B cell (primary cell): Measurements from ENCODE around the gene GALNT18. TPM values are rescaled to one million over a fixed set of nuclear protein-coding genes. Genes with fewer than 3 reads are reported as not detected.

ENCODE experiments used
- ATAC-seq: fragments of 200-7000 bp; cut with Tn5 transposase; one replicate; pipeline ENCODE4 v1.10.0; 2021; ENCODE audit warnings: low read depth, mild to moderate bottlenecking, moderate number of reproducible peaks, moderate library complexity
- CTCF ChIA-PET: fragments of 350-600 bp; sonication (Branson Sonifier 250); formaldehyde crosslinking; loops from one replicate; lab custom pipeline; 2021; ENCODE audit warnings: antibody characterized with exemption, inconsistent platforms; lab: Charles Lee
- POLR2A ChIA-PET: fragments of 350-600 bp; sonication (Branson Sonifier 250); formaldehyde crosslinking; loops from one replicate; lab custom pipeline; 2021; ENCODE audit warnings: antibody characterized with exemption; lab: Charles Lee
- DNase-seq: peaks from one replicate; pipeline ENCODE4 v3.0.0; 2013
- H2AFZ ChIP-seq: 2 replicates; pipeline ENCODE4 v1.6.1; 2012; ENCODE audit warnings: mild to moderate bottlenecking, low read depth, low read length; ENCODE audit not compliant: insufficient read depth, poor library complexity, severe bottlenecking
- H3K27ac ChIP-seq, 2 donors: 1 replicate in 1 of 2; 2 replicates in 1 of 2; pipeline ENCODE4 v1.5.1; 2012 to 2013; ENCODE audit warnings: low read length in 2 of 2, mild to moderate bottlenecking in 2 of 2, moderate library complexity in 1 of 2
- H3K27me3 ChIP-seq, 4 experiments: fragments of 200-600 bp in 1 of 4; sonication (generic) in 1 of 4; replicated peaks in 1 of 4; 1 replicate in 2 of 4; 2 replicates in 2 of 4; pipeline versions ENCODE4 v1.6.1 to v1.7.0; 2013 to 2016; ENCODE audit warnings: low read length in 3 of 4, mild to moderate bottlenecking in 2 of 4, mixed read lengths in 1 of 4, moderate library complexity in 1 of 4; ENCODE audit not compliant: insufficient read depth in 4 of 4, control insufficient read depth in 3 of 4; ENCODE audit errors: control extremely low read depth in 1 of 4
- H3K36me3 ChIP-seq, 2 experiments: replicated peaks in 1 of 2; 1 replicate in 1 of 2; 2 replicates in 1 of 2; pipeline versions ENCODE4 v1.6.1 to v1.7.1; 2013; ENCODE audit warnings: low read length in 1 of 2; ENCODE audit not compliant: insufficient read depth in 2 of 2, control insufficient read depth in 1 of 2; ENCODE audit errors: control extremely low read depth in 1 of 2, extremely low read depth in 1 of 2
- H3K4me1 ChIP-seq, 2 donors: fragments of 200-600 bp in 1 of 2; sonication (generic) in 1 of 2; 1 replicate in 1 of 2; 2 replicates in 1 of 2; pipeline versions ENCODE4 v1.5.1 to v1.6.1; 2013 to 2017; ENCODE audit warnings: low read length in 2 of 2; ENCODE audit not compliant: control insufficient read depth in 2 of 2, insufficient read depth in 2 of 2
- H3K4me2 ChIP-seq: replicated peaks from 2 replicates; pipeline ENCODE3; 2012; ENCODE audit warnings: mild to moderate bottlenecking, low read depth, low read length; ENCODE audit not compliant: poor library complexity, severe bottlenecking
- H3K4me3 ChIP-seq, 5 experiments: fragments of 200-600 bp in 1 of 5; sonication (generic) in 1 of 5; 1 replicate in 3 of 5; 2 replicates in 2 of 5; pipeline versions ENCODE4 v1.5.1 to v1.7.0; 2011 to 2016; ENCODE audit warnings: low read length in 4 of 5, mild to moderate bottlenecking in 4 of 5, low read depth in 2 of 5, control low read depth in 1 of 5, moderate library complexity in 1 of 5; ENCODE audit not compliant: insufficient read depth in 1 of 5; ENCODE audit errors: control extremely low read depth in 1 of 5, extremely low read depth in 1 of 5
- H3K79me2 ChIP-seq: fragments of 200-600 bp; sonication (generic); one replicate; pipeline ENCODE4 v1.6.0; 2016; ENCODE audit warnings: low read length; ENCODE audit not compliant: control insufficient read depth, insufficient read depth
- H3K9ac ChIP-seq: fragments of 200-600 bp; sonication (generic); 2 replicates; pipeline ENCODE4 v1.6.1; 2017; ENCODE audit warnings: mild to moderate bottlenecking, low read length, moderate library complexity
- H3K9me3 ChIP-seq, 3 donors: one replicate each; pipeline versions ENCODE4 v1.6.1 to v1.7.1; 2013; ENCODE audit warnings: low read length in 2 of 3; ENCODE audit not compliant: control insufficient read depth in 2 of 3, insufficient read depth in 1 of 3; ENCODE audit errors: control extremely low read depth in 1 of 3
- H4K20me1 ChIP-seq: 2 replicates; pipeline ENCODE4 v1.6.0; 2012; ENCODE audit warnings: mild to moderate bottlenecking, low read length; ENCODE audit not compliant: insufficient read depth, control insufficient read depth, poor library complexity, severe bottlenecking
- H3K27ac Mint-ChIP-seq: one replicate; pipeline ENCODE4 v1.8.0; 2021; ENCODE audit warnings: mixed read lengths
- H3K27me3 Mint-ChIP-seq: one replicate; pipeline ENCODE4 v1.8.0; 2021; ENCODE audit warnings: mixed read lengths
- H3K4me1 Mint-ChIP-seq: one replicate; pipeline ENCODE4 v1.8.0; 2021; ENCODE audit warnings: mixed read lengths
- H3K4me3 Mint-ChIP-seq: one replicate; pipeline ENCODE4 v1.8.0; 2021; ENCODE audit warnings: mixed read lengths
- H3K9me3 Mint-ChIP-seq: one replicate; pipeline ENCODE4 v1.8.0; 2022; ENCODE audit warnings: mixed read lengths; ENCODE audit not compliant: insufficient read depth
- CTCF ChIP-seq: fragments of 200-600 bp; IDR thresholded peaks from one replicate; pipeline ENCODE4 v1.8.0; 2022; ENCODE audit warnings: antibody characterized with exemption, mild to moderate bottlenecking
- EZH2 ChIP-seq: IDR thresholded peaks from 2 replicates; pipeline ENCODE4 v1.6.1; 2012; ENCODE audit warnings: borderline replicate concordance, low read depth, mild to moderate bottlenecking, moderate library complexity, low read length; ENCODE audit not compliant: insufficient read depth, poor library complexity, severe bottlenecking
- WGBS: methylation state at CpG from one replicate; pipeline ENCODE4 v1.1.5; 2013; ENCODE audit warnings: missing lambda C conversion rate; ENCODE audit not compliant: insufficient coverage; 5-methylcytosine and 5-hydroxymethylcytosine counted together
- intact Hi-C: fragments of 100-400 bp; cut with micrococcal nuclease; formaldehyde crosslinking; loops from one replicate; pipeline ENCODE4 v1.10.0; 2022
- polyA plus RNA-seq: library from polyadenylated mRNA; depleted of rRNA; stranded (reverse); fragments of >200 nt; gene quantifications from 2 replicates; pipeline ENCODE4 v1.2.3, GENCODE V29; 2012
- total RNA-seq, 2 donors: library from RNA; stranded (reverse); fragments of 120-200 nt in 1 of 2; gene quantifications; 1 replicate in 1 of 2; 2 replicates in 1 of 2; pipeline versions ENCODE4 v1.2.3 to v1.2.4, GENCODE V29; 2013 to 2022

GALNT18 gene
- total and polyA plus RNA-seq, 2 donors (not counting 1 experiment from before 2014, with no cell fraction given) = not detected

- intact Hi-C loops = no loop called here
- Mint-ChIP-seq H3K27me3 (peaks cover 5% of the 10 kb centered on the region), H3K27ac (no peak overlapping the region), H3K9me3 (no peaks in the 10 kb centered on the region), H3K4me1 (no peaks in the 10 kb centered on the region), H3K4me3 (no peak overlapping the region)
- DNase-seq = no peak
- Histone ChIP-seq H3K4me3 (no peak overlapping the region), H3K36me3 (no peaks in the 10 kb centered on the region), H3K9ac (no peak overlapping the region), H3K4me2 (no peak overlapping the region), H3K9me3 (peaks cover 0 to 3% (median 0%) of the 10 kb centered on the region in 3 donors), H2AFZ (no peak overlapping the region), H3K79me2 (no peaks in the 10 kb centered on the region), H4K20me1 (no peaks in the 10 kb centered on the region), H3K27me3 (peaks cover 0 to 3% (median 0%) of the 10 kb centered on the region in 4 experiments), H3K4me1 (no peaks in the 10 kb centered on the region), H3K27ac (no peak overlapping the region)
- TF ChIP-seq EZH2 (no peak), CTCF (no peak)
- WGBS = 87% methylated on average over 3 of the region's 7 CpGs
- POLR2A ChIA-PET = no interaction called here
- CTCF ChIA-PET = no interaction called here
- no peak for ATAC-seq
These were observed 247.3 kb downstream of the GALNT18 start for GRCh38 chr11:11374358-11375148.

DNA sequence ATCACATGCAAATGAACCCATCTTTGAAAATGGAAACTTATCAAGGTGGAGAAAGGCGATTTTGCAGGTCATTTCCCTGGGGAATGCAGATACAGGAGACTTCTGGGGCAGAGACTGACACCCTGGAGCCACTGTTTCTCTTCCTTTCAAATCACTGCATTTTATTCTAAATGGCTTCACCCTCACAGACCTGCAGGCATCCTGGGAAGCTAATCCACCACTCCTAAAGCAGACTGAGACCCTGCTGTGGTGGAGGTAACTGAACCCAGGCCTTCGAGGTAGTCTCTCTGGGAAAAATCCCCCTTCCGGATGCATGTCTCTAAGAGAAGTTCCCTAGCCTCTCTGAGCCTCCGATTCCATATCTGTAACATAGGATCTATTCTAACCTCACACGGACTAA lies 247.9 kb downstream of the GALNT18 start:
- peaks cover 0 to 3% (median 0%) of the 10 kb centered on the region in 3 donors for H3K9me3 ChIP-seq
- H3K4me2 ChIP-seq = no peak overlapping the region
- no peak overlapping the region for H3K9ac ChIP-seq
- CTCF ChIA-PET = no interaction called here
- H3K27me3 Mint-ChIP-seq = peaks cover 8% of the 10 kb centered on the region
- H3K4me1 Mint-ChIP-seq = no peaks in the 10 kb centered on the region
- H2AFZ ChIP-seq = no peak overlapping the region
- H3K79me2 ChIP-seq = no peaks in the 10 kb centered on the region
- H3K9me3 Mint-ChIP-seq = no peaks in the 10 kb centered on the region
- no peak overlapping the region for H3K4me3 Mint-ChIP-seq
- TF ChIP-seq CTCF = no peak
- no peak for TF ChIP-seq EZH2
- POLR2A ChIA-PET = no interaction called here
- H3K27me3 ChIP-seq = peaks cover 0 to 3% (median 0%) of the 10 kb centered on the region in 4 experiments
- H3K4me1 ChIP-seq = no peaks in the 10 kb centered on the region
- no peak for ATAC-seq
- no peaks in the 10 kb centered on the region for H4K20me1 ChIP-seq
- no peak overlapping the region for H3K27ac ChIP-seq
- intact Hi-C loops = no loop called here
- no peak overlapping the region for H3K27ac Mint-ChIP-seq
- no peak for DNase-seq
- H3K36me3 ChIP-seq = no peaks in the 10 kb centered on the region
- WGBS = 72% methylated on average over 2 of the region's 5 CpGs
- H3K4me3 ChIP-seq = no peak overlapping the region
